Heart left ventricle (tissue), 13 donors: ENCODE results near the gene MMP21.

ENCODE experiments used
- CTCF ChIP-seq, 12 donors: fragments of 200-600 bp; sonication (generic) in 4 of 12; IDR thresholded peaks; one replicate each; pipeline versions ENCODE4 v1.5.0 to v1.8.0; 2018 to 2022; ENCODE audit warnings: antibody characterized with exemption in 12 of 12, mild to moderate bottlenecking in 5 of 12
- POLR2A ChIP-seq, 2 donors: fragments of 450-650 bp; IDR thresholded peaks; one replicate each; pipeline ENCODE4 v1.6.1; 2017; ENCODE audit warnings: antibody characterized with exemption in 2 of 2, mild to moderate bottlenecking in 2 of 2, moderate library complexity in 2 of 2
- donor health status: ischemic (EF 13 %, LVEDD 7.1; RV severe dilation, severe dysfunction).
- donor health status: DM: no; HTN: yes; CAD: no.
- donor health status: DM: no; HTN: no; CAD: no.
- donor health status: ischemic (EF 25% LVEDD 6.9; RV normal size, moderate dysfunction).
- donor health status: ischemic (EF 25% LVEDD 5.7; RV mildly dilated, moderate dysfunction).
- donor health status: ischemic (EF 35%, LVEDD 5.7; RV mildly dilated, moderate dysfunction).
- donor health status: nonischemic (EF 11% LVEDD 7.7; RV severe dilation, severe dysfunction).
- donor health status: DM: yes; HTN: yes; CAD: no.
- donor health status: PGD.
- donor health status: ischemic (EF 29% LVEDD 5.4; RV normal size, mild dysfunction).
- donor health status: nonischemic (EF 23%, LVEDD 6.1; RV moderate dilation, normal function).

DNA sequence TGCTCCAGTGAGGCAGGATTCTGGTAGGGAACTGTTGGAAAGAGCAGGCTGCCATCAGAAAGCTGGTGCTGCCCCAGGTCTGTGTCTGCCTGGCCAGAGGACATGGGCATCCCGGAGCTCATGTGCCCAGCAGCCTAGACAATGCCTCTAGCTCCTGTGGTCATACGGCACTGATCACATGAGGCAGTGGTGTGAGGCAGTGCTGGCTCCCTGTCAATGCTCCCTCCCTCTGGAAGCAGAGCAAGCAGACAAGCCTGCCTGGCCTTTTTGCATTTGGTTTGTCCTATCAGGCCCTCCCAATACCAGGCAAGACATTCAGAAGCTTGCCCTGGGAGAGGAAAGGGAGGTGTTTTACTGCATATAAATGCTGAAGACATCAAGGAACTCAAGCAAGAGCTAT lies 19.5 kb upstream of the MMP21 start:
- TF ChIP-seq POLR2A (IDR thresholded peaks at IDR 0.05) (no peak), CTCF (IDR thresholded peaks at IDR 0.05) (no peak)
